ENCODE results near the gene MEF2D.

Gene MEF2D

DNA sequence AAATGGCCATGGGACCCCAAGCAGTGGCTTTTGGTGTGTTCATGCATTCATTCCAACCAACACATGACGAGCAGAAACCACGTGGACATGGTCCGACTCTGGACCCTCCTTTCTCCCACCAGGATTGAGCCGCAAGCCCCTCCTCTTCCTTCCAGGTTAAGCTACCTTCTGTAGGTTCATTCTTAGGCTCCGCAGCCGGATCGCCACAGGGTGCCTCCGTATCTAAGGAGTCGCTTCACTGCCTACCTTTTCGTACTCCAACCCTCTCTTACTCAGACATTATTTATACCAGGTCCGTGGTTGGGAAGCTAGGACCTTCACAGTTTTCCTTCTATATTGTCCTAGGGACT is 67.9 kb downstream of the MEF2D start:
- Mint-ChIP-seq H3K27ac (no peak overlapping the region), H3K9me3 (peaks cover 2% of the 10 kb centered on the region), H3K27me3 (ENCODE audit: low read depth) (peaks cover 100% of the 10 kb centered on the region), H3K4me3 (no peak overlapping the region), H3K36me3 (ENCODE audit: low read depth) (no peaks in the 10 kb centered on the region), H3K4me1 (peaks cover 5% of the 10 kb centered on the region)
- TF ChIP-seq CTCF (IDR thresholded peaks at IDR 0.05; ENCODE audit: unreplicated experiment in 3 of 3): no peak

- no peak overlapping the region for H3K27ac Mint-ChIP-seq
- no peaks in the 10 kb centered on the region for H3K36me3 Mint-ChIP-seq (ENCODE audit: low read depth)
- peaks cover 2% of the 10 kb centered on the region for H3K9me3 Mint-ChIP-seq
- H3K4me1 Mint-ChIP-seq: peaks cover 5% of the 10 kb centered on the region
- peaks cover 100% of the 10 kb centered on the region for H3K27me3 Mint-ChIP-seq (ENCODE audit: low read depth)
- H3K4me3 Mint-ChIP-seq: no peak overlapping the region
- TF ChIP-seq CTCF (IDR thresholded peaks at IDR 0.05; ENCODE audit: unreplicated experiment in 3 of 3): no peak
These were observed 68.6 kb downstream of the MEF2D start for GRCh38 chr1:156431769-156432668.

- no peaks in the 10 kb centered on the region for H3K36me3 Mint-ChIP-seq (ENCODE audit: low read depth)
- TF ChIP-seq CTCF (IDR thresholded peaks at IDR 0.05; ENCODE audit: unreplicated experiment in 3 of 3): no peak
- peaks cover 100% of the 10 kb centered on the region for H3K27me3 Mint-ChIP-seq (ENCODE audit: low read depth)
- H3K9me3 Mint-ChIP-seq: peaks cover 2% of the 10 kb centered on the region
- H3K4me3 Mint-ChIP-seq: no peak overlapping the region
- peaks cover 5% of the 10 kb centered on the region for H3K4me1 Mint-ChIP-seq
- no peak overlapping the region for H3K27ac Mint-ChIP-seq
These were observed 69.2 kb downstream of the MEF2D start for GRCh38 chr1:156431366-156431765.

DNA sequence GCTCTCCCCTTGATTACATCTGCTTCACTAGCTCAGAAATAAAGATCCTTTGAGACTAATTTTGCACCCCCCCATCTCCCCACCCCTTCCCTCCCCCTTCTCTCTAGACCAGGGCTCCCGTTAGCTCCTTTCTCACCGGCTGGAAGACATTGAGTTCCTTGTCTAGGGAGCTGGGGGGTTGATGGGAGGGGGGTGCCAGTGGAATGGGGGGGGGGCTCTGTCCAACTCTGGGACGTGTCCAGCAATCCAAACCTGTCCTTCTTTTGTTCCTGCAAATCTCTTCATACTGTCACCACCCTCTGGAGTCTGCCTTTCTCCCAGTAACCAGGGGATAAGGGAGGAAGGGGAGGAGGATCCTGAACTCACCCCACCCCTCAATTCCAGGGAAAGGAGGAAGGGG is 69.7 kb downstream of the MEF2D start:
- TF ChIP-seq CTCF (IDR thresholded peaks at IDR 0.05; ENCODE audit: unreplicated experiment in 3 of 3): no peak
- Mint-ChIP-seq H3K27me3 (ENCODE audit: low read depth) (peaks cover 100% of the 10 kb centered on the region), H3K27ac (no peak overlapping the region)

GRCh38 chr1:156430303-156430702 is 70.3 kb downstream of the MEF2D start:
- TF ChIP-seq CTCF (IDR thresholded peaks at IDR 0.05; ENCODE audit: unreplicated experiment in 3 of 3): no peak

More for the DNA sequence above, 69.7 kb downstream of the MEF2D start:
- H3K4me3 Mint-ChIP-seq: no peak overlapping the region
- H3K36me3 Mint-ChIP-seq (ENCODE audit: low read depth): no peaks in the 10 kb centered on the region
- peaks cover 2% of the 10 kb centered on the region for H3K9me3 Mint-ChIP-seq
- peaks cover 5% of the 10 kb centered on the region for H3K4me1 Mint-ChIP-seq

More at GRCh38 chr1:156430303-156430702, 70.3 kb downstream of the MEF2D start:
- Mint-ChIP-seq H3K27ac (no peak overlapping the region), H3K4me1 (peaks cover 5% of the 10 kb centered on the region), H3K27me3 (ENCODE audit: low read depth) (peaks cover 100% of the 10 kb centered on the region), H3K4me3 (no peak overlapping the region), H3K36me3 (ENCODE audit: low read depth) (no peaks in the 10 kb centered on the region), H3K9me3 (peaks cover 2% of the 10 kb centered on the region)
